UCSD-AML1 (cell line): ENCODE data around the gene ZNF791.
"Not testable (repeated sequence)": the region's sequence is repeated elsewhere in the genome, so short reads cannot be mapped to it uniquely, and the experiment has no call there.

Experiments used
- DNase-seq: peaks from one replicate; lab custom pipeline; 2025; ENCODE audit not compliant: unreplicated experiment; lab: John Stamatoyannopoulos, UW

Gene ZNF791

DNA sequence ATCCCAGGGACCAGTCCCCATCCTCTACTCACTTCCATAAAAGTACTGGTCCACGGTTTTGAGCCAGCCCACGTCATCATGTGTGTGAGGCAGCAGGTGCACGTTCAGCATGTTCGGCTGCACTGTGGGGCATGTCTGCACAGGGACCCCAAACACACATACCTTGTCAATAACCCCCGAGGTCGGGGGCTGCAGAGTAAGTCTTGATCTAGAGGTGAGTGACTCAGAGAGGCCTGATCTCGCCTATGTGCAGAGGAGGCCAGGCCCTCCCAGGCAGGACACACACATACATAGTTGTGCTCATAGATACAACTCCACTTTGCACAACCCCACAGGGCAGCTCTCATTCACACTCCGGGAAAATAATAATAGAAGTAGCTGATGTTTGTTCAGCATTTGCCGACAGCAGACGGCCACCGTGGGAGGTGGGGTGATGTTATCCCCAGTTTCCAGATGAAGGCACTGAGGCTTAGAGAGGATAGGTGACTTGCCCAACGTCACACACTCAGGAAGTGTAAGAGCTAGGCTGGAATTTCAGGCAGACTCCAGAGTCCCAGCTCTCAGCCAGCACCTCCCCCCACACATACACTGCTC is 55.0 kb downstream of the ZNF791 start:
- DNase-seq = no peak

DNA sequence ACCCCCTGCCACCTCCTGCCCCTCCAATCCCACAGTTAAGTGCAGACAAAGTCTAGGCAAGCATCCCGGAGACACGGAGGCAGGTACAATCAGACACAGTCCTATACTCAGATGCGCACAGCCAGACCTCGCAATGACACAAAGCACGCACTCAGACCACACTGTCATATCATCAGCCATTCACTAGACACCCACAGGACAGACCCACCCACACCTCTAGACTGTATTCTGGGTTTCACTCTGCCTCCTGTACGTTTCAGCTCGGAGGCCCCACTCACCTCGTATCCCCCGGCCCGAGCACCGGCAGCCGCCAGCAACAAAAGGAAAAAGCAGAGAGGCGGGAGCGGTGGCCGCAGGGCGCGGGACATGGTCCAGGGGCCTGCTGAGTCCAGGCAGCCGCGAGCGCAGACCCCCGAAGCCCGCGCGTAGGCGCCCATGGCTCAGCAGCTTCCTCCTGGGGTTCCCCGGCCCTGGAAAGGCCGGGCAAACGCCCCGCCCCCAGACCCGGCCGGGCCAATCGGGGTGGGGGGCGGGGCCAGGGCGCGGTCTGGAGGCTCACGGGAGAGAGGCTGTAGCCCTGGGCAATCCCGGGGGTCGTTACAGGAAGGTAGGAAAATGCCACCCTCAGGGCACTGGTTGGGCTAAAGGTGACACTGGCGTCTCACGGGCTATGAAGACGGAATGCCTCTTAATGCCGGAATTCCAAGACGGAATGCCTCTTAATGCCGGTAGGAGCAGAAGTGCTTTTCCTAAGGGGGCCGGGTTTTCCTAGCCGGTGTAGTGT is 55.7 kb downstream of the ZNF791 start, which contains the start of the genes MAN2B1 and WDR83:
Gene MAN2B1, minus strand, starts transcription at position 478 of the 784 bp plus-strand sequence. Its CDS starts 41 bp downstream, at position 437.
Gene WDR83, plus strand, starts transcription at position 543 of the 784 bp plus-strand sequence. CDS start 2,984 bp downstream, outside the sequence.
- peak; percentile 86 for DNase-seq

DNA sequence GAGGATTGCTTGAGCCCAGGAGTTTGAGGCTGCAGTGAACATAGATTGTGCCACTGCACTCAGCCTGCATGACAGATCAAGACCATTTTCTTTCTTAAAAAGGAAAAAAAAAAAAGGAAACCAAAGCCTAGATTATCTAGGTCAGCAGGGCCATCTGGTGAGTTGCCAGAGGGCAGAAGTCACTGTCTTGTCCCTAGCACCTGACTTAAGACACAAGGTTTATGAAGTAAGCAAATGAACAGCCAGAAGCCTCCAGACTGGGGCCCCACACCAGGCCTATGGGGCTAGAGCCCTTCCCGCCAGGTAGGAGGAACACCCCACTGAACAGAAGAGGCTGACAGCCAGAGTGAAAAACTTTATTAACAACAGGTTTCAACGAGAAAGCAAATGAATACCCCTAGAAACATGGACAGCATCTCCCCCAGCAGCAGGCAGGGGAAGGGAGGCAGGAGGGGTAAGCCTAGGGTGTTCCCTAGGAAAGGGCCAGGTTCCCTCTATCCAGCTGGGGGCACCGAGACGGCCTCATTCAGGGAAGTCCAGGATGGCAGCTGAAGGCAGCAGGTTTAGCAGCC is 57.1 kb downstream of the ZNF791 start:
- DNase-seq = no peak

DNA sequence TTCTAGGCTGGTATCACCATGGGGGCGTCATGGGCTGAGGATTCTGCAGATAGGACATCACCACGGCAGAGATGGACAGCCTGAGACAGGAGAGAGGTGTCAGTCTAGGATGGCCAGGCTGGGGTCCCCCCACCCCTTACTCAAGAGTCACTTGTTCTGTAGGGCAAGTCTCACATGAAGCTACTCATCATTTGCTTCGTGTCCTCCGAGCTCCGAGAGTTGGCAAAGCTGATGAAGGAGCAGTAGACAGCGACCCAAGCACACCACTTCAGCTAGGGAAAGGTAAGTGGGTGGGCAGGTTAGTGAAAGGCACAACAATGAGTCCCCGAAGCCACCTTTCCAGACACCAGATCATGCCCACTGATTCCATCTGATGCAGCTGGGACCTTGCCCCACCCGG is 57.6 kb downstream of the ZNF791 start:
- no peak for DNase-seq

DNA sequence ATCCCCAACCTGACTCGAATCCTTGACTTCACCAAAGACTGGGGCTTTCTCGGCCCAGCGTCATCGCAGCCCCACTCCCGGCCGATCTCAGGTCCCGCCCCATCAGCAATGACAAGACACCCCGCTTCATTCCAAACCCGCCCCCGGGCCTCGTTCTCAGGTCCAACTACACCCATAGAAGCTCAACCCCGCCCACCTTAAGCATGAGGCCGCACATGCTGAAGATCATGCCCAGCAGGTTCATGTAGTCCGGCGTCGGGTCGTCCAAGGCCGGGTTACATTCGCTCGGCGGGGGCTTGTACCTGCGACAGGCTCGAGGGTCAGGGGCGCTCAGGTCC is 58.2 kb downstream of the ZNF791 start:
- peak; percentile 71 for DNase-seq

DNA sequence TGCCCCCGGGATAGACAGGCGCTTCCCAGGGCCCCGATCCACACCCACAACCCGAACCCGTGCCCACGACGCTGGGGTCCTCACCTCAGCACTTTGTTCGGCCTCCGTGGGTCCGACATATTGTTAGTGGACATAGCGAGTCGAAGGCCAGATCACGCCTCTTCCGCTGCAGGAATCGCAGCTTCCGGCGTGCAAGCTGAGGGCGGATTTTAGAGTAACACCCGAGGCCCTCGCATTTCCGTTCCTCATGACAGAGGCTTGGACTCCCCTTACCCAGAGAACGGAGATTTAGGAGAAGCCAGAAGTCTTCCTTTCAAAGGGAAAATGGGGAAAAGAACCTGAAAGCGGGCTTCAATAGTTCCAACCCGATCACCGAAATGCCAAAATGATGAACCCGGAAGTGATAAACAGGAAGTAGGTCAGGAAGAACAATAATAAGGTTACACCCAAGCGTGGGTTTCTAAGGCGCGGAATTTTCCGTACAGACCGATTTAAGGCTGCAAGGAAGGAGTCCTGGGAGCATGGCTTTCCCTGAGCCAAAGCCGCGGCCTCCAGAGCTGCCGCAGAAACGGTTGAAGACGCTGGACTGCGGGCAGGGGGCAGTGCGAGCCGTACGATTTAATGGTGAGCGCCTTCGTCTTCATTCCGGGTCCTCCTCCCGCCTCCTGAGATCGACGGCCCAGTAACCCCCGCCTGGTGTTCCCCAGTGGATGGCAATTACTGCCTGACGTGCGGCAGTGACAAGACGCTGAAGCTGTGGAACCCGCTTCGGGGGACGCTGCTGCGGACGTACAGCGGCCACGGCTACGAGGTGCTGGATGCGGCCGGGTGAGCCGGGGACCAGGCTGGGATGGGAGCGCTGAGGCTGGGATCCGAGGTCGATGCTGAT is 58.8 kb downstream of the ZNF791 start:
- DNase-seq = peak; percentile 79

DNA sequence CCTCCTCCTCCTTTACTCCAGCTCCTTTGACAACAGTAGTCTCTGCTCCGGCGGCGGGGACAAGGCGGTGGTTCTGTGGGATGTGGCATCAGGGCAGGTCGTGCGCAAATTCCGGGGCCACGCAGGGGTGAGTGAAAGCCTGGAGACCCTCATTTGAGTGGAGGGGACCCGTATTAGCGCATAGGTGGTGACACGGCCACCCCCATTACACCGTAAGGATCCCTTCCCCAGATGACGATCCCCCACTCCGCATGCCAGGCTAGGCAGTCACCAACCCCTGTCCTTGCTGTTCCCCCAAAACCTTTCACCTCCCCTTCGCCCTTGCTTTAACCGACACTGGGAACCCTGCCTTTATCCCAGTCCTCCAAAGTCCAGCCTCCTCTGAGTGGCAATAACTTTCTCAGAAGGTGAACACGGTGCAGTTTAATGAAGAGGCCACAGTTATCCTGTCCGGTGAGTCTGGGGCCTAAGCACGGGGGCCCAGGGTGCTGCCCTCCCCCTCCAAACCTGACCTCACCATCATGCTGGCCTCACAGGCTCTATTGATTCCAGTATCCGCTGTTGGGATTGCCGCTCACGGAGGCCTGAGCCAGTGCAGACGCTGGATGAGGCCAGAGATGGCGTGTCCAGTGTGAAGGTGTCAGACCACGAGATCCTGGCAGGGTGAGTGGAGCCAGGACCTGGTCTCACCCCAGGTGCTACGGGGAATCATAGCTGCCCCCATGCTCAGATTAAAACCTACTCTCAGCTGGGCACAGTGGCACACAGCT is 59.6 kb downstream of the ZNF791 start:
- no peak for DNase-seq

DNA sequence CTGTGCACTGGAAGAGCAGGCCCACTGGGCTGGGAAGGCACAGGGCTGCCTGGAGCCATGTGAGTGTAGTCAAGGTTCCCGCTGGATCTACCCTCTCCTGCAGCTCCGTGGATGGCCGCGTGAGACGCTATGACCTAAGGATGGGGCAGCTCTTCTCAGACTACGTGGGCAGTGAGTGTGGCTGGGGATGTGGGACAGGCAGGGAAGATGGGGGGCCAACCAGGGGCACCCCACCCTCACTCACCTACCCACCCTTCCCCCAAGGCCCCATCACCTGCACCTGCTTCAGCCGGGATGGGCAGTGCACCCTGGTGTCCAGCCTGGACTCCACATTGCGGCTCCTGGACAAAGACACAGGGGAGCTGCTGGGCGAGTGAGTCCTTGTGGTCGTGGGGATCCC is 62.0 kb downstream of the ZNF791 start:
- DNase-seq = no peak

DNA sequence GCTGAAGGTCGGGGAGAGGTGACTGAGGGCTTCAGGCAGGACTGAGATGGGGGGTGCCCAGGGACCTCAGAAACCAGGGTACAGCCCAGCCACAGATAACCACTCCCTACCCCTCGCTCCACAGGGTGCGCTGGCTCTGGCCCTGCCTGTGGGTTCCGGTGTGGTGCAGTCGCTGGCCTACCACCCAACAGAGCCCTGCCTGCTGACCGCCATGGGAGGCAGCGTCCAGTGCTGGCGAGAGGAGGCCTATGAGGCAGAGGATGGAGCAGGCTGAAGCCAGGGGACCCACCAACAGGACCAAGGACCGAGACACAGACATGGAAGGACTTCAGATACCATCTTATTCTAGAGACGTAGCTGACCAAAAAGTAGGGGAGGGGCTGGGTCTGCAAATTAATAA is 64.7 kb downstream of the ZNF791 start:
- no peak for DNase-seq

DNA sequence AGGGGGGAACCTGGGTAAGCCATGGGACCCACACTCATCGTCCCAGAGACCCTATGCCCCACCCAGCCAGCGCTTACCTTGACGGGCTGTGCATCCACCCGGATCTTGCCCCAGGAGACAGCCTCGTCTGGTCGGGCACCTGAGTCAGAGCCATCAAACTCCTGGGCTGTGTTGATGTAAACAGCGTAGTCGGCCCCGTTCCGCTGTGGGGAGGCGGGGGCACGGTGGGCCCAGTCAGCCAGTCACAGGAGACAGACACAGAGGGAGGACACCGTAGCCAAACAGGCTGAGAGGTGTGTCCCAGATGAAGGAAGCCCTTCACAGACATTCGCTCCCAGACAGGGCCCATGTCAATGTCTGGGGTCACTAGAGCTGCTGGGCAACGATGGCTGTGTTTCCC is 65.2 kb downstream of the ZNF791 start:
- DNase-seq = no peak

DNA sequence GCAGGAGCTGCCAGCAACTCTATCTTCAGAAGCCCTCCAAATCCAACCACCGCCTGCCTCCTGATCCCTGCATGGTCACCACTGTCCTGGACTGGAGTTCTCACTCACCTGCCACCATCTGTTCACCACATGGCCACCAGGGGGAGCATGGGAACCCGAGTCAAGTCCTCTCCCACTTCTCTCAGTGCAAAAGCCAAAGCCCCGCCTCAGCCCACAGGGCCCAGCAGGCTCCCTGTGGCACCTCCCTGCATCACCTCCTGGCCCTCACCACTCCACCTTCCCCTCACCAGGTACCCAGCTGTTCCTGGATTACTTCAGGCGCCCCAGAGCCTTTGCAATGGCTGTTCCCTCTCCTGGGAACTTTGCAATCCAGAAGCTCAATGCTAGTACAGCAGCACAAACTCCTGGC is 65.7 kb downstream of the ZNF791 start:
- DNase-seq = peak; percentile 78

DNA sequence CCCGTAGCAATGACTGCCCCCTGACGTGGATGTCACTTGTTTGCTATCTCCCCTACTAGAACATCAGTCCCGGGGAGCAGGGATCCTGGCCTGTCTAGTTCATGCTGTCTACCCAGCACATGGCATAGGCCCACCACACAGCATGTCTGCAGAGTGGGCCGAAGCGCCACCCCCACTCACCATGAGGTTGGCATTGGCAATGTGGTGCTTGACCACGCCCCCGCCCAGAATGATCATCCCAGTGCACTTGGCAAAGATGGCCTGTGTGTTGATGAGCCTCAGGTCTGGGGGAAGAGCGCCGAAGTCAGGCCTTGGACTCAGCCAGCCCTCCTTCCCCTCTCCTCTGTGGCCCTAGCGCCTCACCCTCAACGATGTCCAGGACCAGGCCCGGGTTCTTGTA is 66.2 kb downstream of the ZNF791 start:
- DNase-seq = no peak

DNA sequence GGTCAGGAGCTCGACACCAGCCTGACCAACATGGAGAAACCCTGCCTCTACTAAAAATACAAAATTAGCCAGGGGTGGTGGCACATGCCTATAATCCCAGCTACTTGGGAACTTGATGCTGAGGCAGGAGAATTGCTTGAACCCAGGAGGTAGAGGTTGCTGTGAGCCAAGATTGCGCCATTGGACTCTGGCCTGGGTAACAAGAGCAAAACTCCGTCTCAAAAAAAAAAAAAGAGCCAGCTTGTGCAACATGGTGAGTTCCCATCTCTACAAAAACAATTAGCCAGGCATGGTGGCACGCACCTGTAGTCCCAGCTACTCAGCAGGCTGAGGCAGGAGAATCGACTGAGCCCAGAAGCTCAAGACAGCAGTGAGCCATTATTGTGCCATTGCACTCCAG is 67.3 kb downstream of the ZNF791 start:
- DNase-seq = not testable (repeated sequence)

DNA sequence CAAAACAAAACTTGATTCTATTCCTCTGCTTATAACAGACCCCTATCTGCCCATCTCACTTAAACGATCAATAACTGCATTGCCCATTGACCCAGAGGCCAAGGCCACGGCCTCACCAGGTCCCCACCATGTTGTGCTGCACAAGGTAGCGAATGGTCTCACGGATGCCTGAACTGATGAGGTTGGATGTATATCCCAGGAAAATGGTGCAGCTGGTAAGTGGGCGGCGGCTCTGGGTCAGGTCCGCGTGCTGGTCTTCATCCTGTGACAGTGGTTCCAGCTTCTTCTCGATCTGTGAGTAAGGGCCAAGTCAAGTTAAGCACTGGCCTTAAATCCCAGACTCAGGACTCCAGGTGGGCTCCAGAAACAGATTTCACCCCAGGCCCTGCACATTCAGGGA is 69.3 kb downstream of the ZNF791 start:
- DNase-seq = no peak

DNA sequence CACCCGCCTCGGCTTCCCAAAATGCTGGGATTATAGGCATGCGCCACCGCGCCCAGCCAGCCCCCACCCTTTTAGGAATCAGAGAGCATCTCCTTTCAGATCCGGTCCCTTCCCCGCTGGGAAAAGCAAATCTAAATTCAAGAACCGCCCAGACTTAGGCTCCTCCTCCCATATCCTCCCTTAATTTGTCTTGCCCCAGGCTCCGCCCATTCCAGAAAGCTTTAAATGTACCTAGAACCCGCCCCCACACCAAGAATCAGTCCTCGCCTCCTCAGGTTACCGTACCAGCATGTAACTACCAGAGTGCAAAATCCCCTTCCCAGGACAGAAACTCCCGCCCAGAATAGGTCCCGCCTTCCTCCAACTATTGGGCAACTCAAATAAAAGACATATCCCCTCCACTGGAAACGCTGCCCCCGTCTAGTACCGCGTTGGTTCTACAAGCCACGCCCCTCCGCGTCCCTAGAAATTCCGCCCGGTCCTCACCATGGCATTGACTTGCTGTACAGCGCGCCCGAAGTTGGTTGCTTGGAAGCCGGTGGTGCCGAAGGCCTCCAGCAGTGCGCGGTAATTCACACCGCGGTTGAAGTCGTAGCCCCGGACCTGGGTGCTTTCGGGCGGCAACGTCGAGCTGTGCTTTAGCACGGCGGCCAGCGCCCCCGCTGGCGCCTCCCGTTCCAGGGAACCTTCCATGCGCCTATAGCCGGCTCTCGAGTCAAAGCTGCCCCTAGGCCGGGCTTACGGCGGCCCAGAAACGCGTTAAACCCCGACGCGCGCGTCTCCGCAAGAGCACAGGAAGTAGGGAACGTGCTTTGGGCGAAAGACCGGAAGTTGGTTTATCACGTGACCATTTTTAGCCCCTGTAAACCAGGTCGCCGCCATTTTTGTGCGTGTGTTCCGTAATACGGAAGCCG is 70.6 kb downstream of the ZNF791 start, which contains the start of gene DHPS:
Gene DHPS, minus strand, starts transcription at position 807 of the 914 bp plus-strand sequence. Its CDS starts 114 bp downstream, at position 693.
- DNase-seq = peak; percentile 87
